Camera-type eye (tissue), 1 donor: ENCODE results near the gene RASGRP2. TPM values are rescaled to one million over a fixed set of nuclear protein-coding genes. Genes with fewer than 3 reads are reported as not detected.

Source experiments
- total RNA-seq: library from RNA; depleted of rRNA; stranded (reverse); fragments of >200 nt; gene quantifications from one replicate; pipeline ENCODE4 v1.2.3, GENCODE V29; 2014

The RASGRP2 gene
- 10.9 TPM for total RNA-seq

GRCh38 chr11:64743591-64744543, at the start of gene RASGRP2:
Gene RASGRP2 (minus strand): TSS chr11:64744142. CDS start chr11:64742866, 1,276 bp downstream.

GRCh38 chr11:64778473-64779298, 34.7 kb upstream of the RASGRP2 start, which contains the start of gene SF1:
Gene SF1 (minus strand): TSS chr11:64778542. CDS start chr11:64778392, 150 bp downstream.

GRCh38 chr11:64759722-64760719, 16.1 kb upstream of the RASGRP2 start, which contains the start of gene PYGM:
Gene PYGM (minus strand): TSS chr11:64759974. CDS start chr11:64759898, 76 bp downstream.

GRCh38 chr11:64723117-64723906, 20.6 kb downstream of the RASGRP2 start, which contains the start of gene NRXN2:
Gene NRXN2 (minus strand): TSS chr11:64723197. CDS start chr11:64713699, 9,498 bp downstream.

Other genes starting within 250 kb of the RASGRP2 start
- gene SLC22A11, start 188.2 kb downstream of the RASGRP2 start, total RNA-seq: 0.16 TPM
- gene SLC22A12, start 152.9 kb downstream of the RASGRP2 start, total RNA-seq: not detected
- 83.9 TPM for gene NRXN2, start 20.9 kb downstream of the RASGRP2 start, total RNA-seq
- gene PYGM, start 15.8 kb upstream of the RASGRP2 start, total RNA-seq: 24.2 TPM
- 215 TPM for gene SF1, start 34.4 kb upstream of the RASGRP2 start, total RNA-seq
- 15.7 TPM for gene MAP4K2, start 59.1 kb upstream of the RASGRP2 start, total RNA-seq
- 24.4 TPM for gene MEN1, start 66.4 kb upstream of the RASGRP2 start, total RNA-seq
- gene CDC42BPG, start 100.5 kb upstream of the RASGRP2 start, total RNA-seq: 2.4 TPM
- 64.3 TPM for gene EHD1, start 134.5 kb upstream of the RASGRP2 start, total RNA-seq
- gene ATG2A, start 173.1 kb upstream of the RASGRP2 start, total RNA-seq: 15.8 TPM
- gene PPP2R5B, start 180.5 kb upstream of the RASGRP2 start, total RNA-seq: 23.0 TPM
- not detected for gene GPHA2, start 191.8 kb upstream of the RASGRP2 start, total RNA-seq
- not detected for gene MAJIN, start 228.0 kb upstream of the RASGRP2 start, total RNA-seq